ENCODE measurements around the gene WDR82. TPM values are rescaled to one million over a fixed set of nuclear protein-coding genes. Genes with fewer than 3 reads are reported as not detected.
A peak's percentile ranks its signal among the peaks of the same experiment; 100 is the strongest.

Gene WDR82
- total RNA-seq, 1 experiment from 2014 or later: 115 TPM

DNA sequence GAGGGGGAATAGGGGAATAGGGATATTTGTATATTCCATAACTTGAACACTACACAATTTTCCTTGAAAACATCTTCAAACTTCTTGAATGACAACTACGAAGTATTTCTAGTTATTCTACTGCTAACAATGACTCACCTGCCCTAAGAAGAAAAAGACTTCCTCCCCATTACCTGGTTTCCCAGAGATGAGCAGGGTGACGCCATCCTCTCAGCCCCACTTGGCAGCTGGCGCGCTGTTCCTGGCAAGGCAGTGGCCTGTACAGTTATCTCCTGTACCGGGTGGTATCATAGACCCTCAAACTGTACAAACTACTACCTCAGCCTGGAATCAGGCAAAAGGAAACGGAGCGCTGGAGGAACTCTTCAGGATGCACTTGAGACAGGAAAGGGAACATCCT is 10.4 kb downstream of the WDR82 start:
- in situ Hi-C loops (cut with HindIII; ENCODE audit: low sequenced_read_pairs): no loop called here
- DNase-seq (ENCODE audit: low spot score): no peak

- no peak for DNase-seq (ENCODE audit: low spot score)
- in situ Hi-C loops (cut with HindIII; ENCODE audit: low sequenced_read_pairs): no loop called here
Observed at GRCh38 chr3:52265387-52265786, 13.1 kb downstream of the WDR82 start.

DNA sequence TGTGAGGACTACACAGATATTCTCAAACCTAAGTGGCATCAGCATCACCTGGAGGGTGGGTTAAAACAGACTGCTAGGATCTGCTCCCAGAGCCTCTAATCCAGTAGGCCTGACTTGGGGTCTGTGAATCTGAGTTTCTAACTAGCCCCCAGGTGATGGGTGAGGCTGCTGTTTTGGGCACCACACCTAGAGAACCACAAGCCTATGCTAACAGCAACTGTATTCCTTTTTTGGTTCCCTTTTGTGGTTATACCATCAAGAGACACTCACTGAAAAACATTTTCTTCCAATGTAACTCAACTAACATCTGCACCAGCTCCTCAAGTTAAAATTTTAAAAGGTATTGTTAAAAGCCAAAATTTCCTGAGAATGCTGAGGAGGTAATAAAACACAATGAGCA is 16.0 kb downstream of the WDR82 start:
- in situ Hi-C loops (cut with HindIII; ENCODE audit: low sequenced_read_pairs): no loop called here
- no peak for DNase-seq (ENCODE audit: low spot score)

GRCh38 chr3:52259448-52259847 is 19.0 kb downstream of the WDR82 start:
- DNase-seq (ENCODE audit: low spot score): no peak
- in situ Hi-C loops (cut with HindIII; ENCODE audit: low sequenced_read_pairs): no loop called here

DNA sequence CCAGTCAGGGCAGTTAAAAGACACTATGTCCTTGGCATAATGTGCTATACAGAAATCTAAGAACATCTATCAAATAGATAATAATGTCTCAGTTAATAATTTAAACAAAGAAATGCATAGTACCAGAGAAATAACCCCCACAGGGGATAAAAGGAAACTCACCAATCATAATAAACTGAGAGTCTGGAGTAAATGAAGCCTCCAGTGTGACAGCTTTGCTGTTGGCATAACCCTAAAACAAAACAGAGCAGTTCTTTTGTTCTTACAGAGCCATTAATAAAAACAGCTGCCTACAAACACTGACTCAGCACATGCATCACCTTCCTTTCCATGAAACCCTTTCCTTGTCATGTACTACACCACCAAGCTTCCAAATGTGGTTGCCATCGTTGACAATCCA is 19.4 kb downstream of the WDR82 start:
- in situ Hi-C loops (cut with HindIII; ENCODE audit: low sequenced_read_pairs): no loop called here
- no peak for DNase-seq (ENCODE audit: low spot score)

GRCh38 chr3:52257911-52258310 is 20.5 kb downstream of the WDR82 start:
- DNase-seq (ENCODE audit: low spot score): no peak

DNA sequence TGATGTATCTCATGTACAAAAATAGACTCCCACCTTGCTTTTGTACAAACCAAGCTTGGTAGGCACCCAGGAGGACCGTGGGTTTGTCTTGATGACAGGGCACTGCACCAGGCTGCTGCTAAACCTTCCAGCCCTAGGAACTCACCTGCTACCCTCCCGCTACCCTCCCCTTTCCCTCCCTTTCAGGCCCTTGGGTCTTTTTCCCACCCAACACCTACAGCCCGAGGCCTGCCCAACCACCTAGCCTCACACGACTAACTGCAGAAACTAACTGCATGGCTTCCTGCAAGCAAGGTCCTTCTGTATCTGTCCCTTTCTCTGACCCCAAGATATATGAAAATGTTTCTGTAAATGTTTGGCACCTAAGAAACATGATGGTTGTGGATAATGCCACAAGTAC is 21.8 kb downstream of the WDR82 start:
- no peak for DNase-seq (ENCODE audit: low spot score)
- in situ Hi-C loops (cut with HindIII; ENCODE audit: low sequenced_read_pairs): no loop called here

More at GRCh38 chr3:52257911-52258310, 20.5 kb downstream of the WDR82 start:
- in situ Hi-C loops (cut with HindIII; ENCODE audit: low sequenced_read_pairs): no loop called here

DNA sequence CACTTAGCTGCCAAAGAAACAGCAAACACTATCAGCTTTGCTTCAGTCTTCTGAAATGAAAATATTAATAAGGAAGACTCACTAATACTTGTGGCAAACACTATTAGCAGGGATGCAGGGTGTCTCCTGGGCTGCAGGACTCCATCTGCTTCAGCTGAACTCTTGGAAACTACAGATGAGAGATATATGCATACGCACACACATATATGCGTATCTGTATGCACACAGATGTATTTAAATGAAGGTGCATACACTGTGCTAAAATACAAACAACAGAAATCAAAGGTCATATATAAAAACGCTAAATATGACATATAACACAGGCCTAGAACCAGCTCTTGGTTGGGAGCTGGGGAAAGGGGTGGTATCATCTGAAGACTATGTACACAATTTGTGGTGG is 22.3 kb downstream of the WDR82 start:
- DNase-seq (ENCODE audit: low spot score): no peak
- in situ Hi-C loops (cut with HindIII; ENCODE audit: low sequenced_read_pairs): no loop called here

DNA sequence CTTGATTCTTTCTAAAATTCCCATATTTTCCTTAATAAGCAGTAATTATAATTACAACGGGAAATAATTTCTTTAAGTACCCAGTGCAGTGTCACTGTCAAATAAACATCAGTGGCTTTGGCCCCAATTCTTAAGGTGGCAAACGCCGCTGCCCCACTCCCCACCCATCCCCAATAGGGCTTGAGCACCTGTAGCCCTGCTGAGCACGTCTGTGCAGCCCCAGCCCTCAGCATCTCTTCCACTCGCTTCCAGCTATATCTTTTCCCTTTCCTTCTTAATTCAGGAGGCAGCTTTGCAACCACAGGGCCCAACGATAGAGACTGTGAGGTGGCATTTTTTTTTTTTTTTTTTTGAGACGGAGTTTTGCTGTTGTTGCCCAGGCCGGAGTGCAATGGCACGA is 23.8 kb downstream of the WDR82 start:
- in situ Hi-C loops (cut with HindIII; ENCODE audit: low sequenced_read_pairs): no loop called here

GRCh38 chr3:52253314-52254304 is 24.8 kb downstream of the WDR82 start:
- no peak for DNase-seq (ENCODE audit: low spot score)
- in situ Hi-C loops (cut with HindIII; ENCODE audit: low sequenced_read_pairs): no loop called here

More for the DNA sequence above, 23.8 kb downstream of the WDR82 start:
- no peak for DNase-seq (ENCODE audit: low spot score)

DNA sequence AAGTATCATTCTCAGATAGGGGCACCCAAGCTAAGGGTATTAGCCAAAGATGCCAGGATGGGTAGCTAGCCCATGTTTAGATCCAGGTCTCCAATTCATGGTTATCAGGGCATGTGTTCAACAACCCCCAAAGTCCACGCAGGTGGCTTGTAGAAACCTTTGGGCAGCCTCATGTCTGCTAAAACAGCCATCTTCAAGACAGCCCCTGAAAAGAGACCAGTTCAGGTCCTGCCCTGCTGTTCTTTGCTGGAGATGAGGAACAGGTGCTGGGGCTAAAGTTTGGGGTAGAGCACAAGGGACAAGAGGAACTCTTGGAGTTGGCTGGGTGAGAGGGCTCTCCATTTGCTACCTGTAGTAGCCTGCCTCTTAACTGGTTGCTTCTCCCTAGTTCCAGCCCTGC is 28.3 kb downstream of the WDR82 start:
- DNase-seq (ENCODE audit: low spot score): no peak
- in situ Hi-C loops (cut with HindIII; ENCODE audit: low sequenced_read_pairs): no loop called here

- in situ Hi-C loops (cut with HindIII; ENCODE audit: low sequenced_read_pairs): no loop called here
Observed at GRCh38 chr3:52249683-52250082, 28.8 kb downstream of the WDR82 start.

GRCh38 chr3:52248816-52249547 is 29.5 kb downstream of the WDR82 start:
- in situ Hi-C loops (cut with HindIII; ENCODE audit: low sequenced_read_pairs): no loop called here
- DNase-seq (ENCODE audit: low spot score): peak; percentile 97

More at GRCh38 chr3:52249683-52250082, 28.8 kb downstream of the WDR82 start:
- DNase-seq (ENCODE audit: low spot score): no peak

DNA sequence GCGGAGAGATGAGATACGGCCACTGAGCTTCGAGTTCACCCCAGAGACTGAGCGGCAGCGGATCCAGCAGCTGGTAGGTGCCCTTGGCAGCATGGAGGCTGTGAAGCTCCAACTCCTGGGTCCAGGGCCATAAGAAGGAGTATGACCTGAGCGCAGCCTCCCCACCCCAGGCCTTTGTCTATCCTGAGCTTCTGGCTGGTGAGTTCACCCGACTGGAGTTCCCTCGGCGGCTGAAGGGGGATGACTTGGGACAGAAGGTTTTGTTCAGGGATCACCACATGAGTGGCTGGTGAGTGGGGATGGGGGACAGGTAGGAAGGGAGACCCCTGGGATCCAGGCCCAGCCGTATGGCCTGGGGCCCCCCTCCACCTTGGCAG is 30.3 kb downstream of the WDR82 start:
- no peak for DNase-seq (ENCODE audit: low spot score)
- in situ Hi-C loops (cut with HindIII; ENCODE audit: low sequenced_read_pairs): no loop called here

- in situ Hi-C loops (cut with HindIII; ENCODE audit: low sequenced_read_pairs): no loop called here
- no peak for DNase-seq (ENCODE audit: low spot score)
Observed at GRCh38 chr3:52247409-52248164, 30.9 kb downstream of the WDR82 start.

- in situ Hi-C loops (cut with HindIII; ENCODE audit: low sequenced_read_pairs): no loop called here
- no peak for DNase-seq (ENCODE audit: low spot score)
Observed at GRCh38 chr3:52246728-52247408, 31.6 kb downstream of the WDR82 start.

DNA sequence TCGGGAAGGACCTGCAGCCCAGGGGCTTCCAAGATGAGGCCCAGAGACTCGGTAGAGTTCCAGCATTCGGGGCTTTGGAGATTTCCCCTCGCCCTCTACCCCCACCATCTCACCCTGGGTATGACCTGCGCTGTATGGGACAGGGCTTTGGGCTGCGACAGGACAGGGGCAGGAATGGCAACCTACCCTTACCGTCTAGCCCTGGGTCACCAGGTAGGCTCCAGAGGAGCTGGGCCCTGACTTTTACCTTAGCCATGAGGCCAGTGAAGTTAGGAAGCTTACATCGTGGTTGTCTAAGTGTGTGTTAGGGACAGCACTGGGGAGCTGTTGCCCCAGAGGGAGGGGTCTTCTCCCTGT is 32.2 kb downstream of the WDR82 start:
- DNase-seq (ENCODE audit: low spot score): no peak
- in situ Hi-C loops (cut with HindIII; ENCODE audit: low sequenced_read_pairs): no loop called here

GRCh38 chr3:52245322-52246263 is 32.9 kb downstream of the WDR82 start, which contains the start of gene PPM1M:
Gene PPM1M (plus strand): TSS chr3:52245759. CDS start chr3:52245825, 66 bp downstream.
- DNase-seq (ENCODE audit: low spot score): no peak
- in situ Hi-C loops (cut with HindIII; ENCODE audit: low sequenced_read_pairs): no loop called here
